AML-193 (cell line): ENCODE results near the gene TCEA2.
"Not testable (repeated sequence)": the region's sequence is repeated elsewhere in the genome, so short reads cannot be mapped to it uniquely, and the experiment has no call there.

Experiments
- DNase-seq, 2 experiments: peaks; one replicate each; lab custom pipeline; 2025; lab: John Stamatoyannopoulos, UW

The TCEA2 gene

GRCh38 chr20:64108731-64109681 is 46.0 kb downstream of the TCEA2 start:
- DNase-seq: no peak

- no peak for DNase-seq
These were observed 46.9 kb downstream of the TCEA2 start for GRCh38 chr20:64109831-64110391.

- DNase-seq: no peak
These were observed 47.5 kb downstream of the TCEA2 start for GRCh38 chr20:64110411-64111068.

DNA sequence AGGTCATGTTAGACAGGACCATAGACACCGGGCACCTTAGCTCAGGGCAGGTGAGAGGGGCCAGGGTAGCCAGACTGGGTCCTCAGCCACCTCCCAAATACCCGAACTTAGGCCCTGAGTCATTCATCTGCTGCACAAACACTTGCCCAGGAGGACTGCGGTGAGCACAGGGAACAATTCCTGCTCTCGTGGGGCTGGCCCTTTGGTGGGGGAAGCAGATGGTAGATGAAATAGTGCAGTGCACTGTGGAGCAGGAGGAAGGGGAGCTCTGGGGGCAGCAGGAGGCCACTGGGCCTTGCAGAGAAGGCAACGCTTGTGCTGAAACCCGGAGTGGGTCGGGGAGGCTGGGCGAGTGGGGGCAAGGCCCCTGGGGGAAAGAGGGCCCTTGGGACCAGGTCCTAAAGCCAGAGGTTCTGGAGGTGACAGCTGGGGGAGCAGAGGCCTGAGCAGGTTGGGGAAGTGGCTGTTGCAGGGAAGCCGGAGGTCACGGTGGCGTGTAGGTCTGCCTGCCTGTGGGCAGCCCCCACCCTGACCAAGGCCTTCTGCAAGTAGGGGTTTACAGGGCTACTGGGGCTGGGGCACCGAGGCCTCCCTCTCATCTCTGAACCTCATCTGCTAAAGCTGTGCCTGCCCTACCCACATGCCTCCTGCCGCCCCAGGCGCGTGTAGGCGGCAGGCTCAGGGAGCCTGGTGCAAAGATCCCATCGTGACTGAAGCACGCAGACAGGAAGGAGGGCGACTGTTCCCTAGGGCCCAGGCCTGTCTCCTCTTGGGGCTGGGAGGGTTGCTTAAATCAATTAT is 49.0 kb downstream of the TCEA2 start:
- DNase-seq: no peak

DNA sequence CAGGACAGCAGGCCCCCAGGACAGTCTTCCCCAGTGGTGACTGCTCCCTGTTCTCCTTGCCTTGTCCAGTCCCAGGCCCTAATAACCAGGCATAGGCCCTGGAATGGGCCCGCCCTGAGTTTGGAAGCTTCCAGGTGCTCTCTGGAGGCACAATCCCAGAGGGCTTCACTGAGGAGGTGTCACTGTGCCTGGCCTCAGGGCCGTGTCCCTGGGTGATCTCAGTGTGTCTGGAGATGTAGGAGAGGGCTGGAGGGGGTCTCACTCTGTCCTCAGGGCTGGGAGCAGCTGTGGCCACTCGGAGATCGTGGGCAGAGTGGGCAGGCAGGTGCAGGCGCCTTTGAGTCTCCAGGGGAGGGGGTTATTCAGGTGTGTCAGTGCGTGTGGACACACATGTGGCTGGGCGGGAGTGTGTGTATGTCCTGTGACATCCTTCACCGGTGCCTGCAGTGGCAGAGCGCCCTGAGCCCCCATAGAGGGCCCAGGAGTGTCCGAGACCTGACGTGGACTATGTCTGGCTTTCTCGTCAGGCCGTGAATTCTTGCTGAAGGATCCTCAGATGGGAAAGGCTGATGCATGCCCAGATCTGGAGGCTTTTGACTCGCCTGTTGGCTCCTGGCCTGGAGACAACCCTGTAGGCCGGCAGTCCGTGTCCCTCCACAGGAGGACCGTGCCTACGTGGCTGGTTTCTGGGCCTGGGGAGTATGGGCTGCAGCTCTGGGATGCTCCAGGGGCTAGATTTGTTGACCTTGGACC is 49.9 kb downstream of the TCEA2 start:
- no peak for DNase-seq

DNA sequence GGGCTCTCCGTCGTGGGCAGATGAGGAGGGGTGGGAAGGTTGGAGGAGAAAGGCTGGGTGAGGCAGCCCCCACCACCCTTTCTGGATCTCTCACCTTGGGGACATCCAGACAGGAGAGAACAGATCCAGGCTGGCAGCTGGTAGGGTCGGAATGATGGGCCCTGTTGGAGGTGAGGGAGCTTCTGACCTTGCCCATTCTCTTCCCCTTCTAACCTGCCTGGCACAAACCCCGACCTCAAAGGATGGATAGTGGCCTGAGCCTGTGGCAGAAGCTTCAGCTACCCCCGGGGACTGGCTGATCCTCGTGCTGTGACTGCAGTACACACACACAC is 50.4 kb downstream of the TCEA2 start:
- DNase-seq: no peak

- DNase-seq: no peak
These were observed 50.9 kb downstream of the TCEA2 start for GRCh38 chr20:64113796-64114355.

GRCh38 chr20:64114356-64114971 is 51.5 kb downstream of the TCEA2 start:
- no peak for DNase-seq

GRCh38 chr20:64115171-64115911 is 52.3 kb downstream of the TCEA2 start:
- DNase-seq: no peak

DNA sequence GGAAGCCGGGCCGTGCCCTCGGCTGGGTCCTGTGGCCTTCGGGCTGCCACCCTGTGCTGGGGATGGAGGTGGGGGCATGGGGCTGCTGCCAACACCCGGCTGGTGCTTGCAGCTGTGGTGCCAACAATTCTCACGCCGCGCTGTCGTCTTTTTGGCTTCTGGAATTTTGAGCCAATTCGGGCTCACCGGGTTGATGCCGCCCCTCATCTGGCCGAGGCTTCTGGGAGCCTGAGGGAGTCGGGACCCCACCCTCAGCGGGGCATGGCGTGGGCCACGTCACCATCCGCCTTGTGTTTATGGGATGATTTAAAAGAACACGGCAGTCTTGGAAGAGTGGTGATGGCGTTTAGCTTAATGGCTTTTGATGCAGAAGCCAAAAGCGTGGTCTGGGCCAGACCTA is 53.0 kb downstream of the TCEA2 start:
- DNase-seq: no peak

- DNase-seq: no peak
These were observed 53.8 kb downstream of the TCEA2 start for GRCh38 chr20:64116541-64117431.

GRCh38 chr20:64117432-64117777 is 54.4 kb downstream of the TCEA2 start:
- not testable (repeated sequence) for DNase-seq

- no peak for DNase-seq
These were observed 56.3 kb downstream of the TCEA2 start for GRCh38 chr20:64119301-64119680.

DNA sequence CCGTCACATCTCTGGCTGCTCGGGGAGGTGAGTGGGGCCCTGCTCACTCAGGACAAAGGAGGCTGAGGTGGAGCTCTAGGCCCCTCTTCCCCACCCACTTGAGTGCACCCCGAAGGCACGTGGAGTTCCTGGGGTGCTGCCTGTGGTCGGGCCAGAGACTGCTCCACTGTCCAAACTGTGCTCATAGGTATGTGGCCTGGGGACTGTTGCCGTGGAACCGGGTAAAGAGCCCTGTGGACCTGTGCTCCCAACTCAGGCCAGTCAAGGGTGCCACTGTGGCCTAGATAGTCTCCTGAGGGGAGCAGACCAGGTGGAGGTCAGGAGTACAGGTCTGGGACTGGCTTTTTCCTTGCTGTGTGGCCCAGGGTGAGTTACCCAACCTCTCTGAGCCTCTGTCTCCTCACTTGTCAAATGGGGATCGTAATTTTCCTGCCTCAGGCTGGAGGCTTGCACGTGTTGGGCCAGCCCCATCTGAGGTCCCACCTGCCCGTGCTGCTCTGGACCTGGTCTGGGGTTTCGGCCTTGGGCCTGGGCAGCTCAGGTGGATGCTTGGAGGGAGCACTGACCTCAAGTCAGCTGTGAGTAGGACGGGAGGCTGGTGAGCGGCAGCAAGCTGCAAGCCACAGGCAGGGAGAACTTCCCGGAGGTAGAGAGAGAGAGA is 56.8 kb downstream of the TCEA2 start:
- no peak for DNase-seq

DNA sequence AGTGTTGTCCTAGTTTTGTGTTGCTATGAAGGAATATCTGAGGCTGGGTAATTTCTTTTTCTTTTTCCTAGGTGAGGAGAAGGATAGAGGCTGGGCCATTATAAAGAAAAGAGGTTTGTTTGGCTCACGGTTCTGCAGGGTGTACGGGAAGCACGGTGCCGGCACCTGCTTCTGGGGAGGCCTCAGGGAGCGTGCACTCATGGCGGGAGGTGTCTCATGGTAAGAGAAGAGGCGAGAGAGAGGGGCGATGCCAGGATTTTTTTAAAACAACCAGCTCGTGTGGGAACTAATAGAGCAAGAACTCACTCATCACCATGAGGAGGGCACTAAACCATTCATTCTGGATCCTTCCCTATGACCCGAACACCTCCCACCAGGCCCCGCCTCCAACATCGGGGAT is 58.6 kb downstream of the TCEA2 start:
- no peak for DNase-seq
